Uterus (tissue), 2 donors: ENCODE data around the gene ANAPC16.

Experiments
- CTCF ChIP-seq, 4 experiments: fragments of 200-600 bp in 2 of 4; fragments of 450-650 bp in 2 of 4; sonication (generic) in 2 of 4; IDR thresholded peaks; one replicate each; pipeline ENCODE4 v1.5.1; 2016 to 2019; ENCODE audit warnings: antibody characterized with exemption in 4 of 4, mild to moderate bottlenecking in 2 of 4, moderate library complexity in 1 of 4
- POLR2A ChIP-seq, 2 donors: fragments of 450-650 bp; IDR thresholded peaks; one replicate each; pipeline ENCODE4 v1.6.1; 2016; ENCODE audit warnings: antibody characterized with exemption in 2 of 2, mild to moderate bottlenecking in 1 of 2, moderate library complexity in 1 of 2

GRCh38 chr10:72173619-72174296, 42.1 kb upstream of the ANAPC16 start:
- no peak for TF ChIP-seq POLR2A (IDR thresholded peaks at IDR 0.05)
- TF ChIP-seq CTCF (IDR thresholded peaks at IDR 0.05), result no peak
